ENCODE measurements around the gene ATP5PD.
"Not testable (repeated sequence)": the region's sequence is repeated elsewhere in the genome, so short reads cannot be mapped to it uniquely, and the experiment has no call there.

ATP5PD gene

GRCh38 chr17:75030161-75030560, 16.6 kb downstream of the ATP5PD start:
- Mint-ChIP-seq H3K27ac (no peak overlapping the region), H3K36me3 (ENCODE audit: low read depth) (peaks cover 5% of the 10 kb centered on the region), H3K4me3 (no peak overlapping the region), H3K27me3 (ENCODE audit: low read depth, poor library complexity) (peaks cover 31% of the 10 kb centered on the region), H3K4me1 (peaks cover 12% of the 10 kb centered on the region), H3K9me3 (peaks cover 59% of the 10 kb centered on the region)
- no peak for DNase-seq
- TF ChIP-seq, protein P1, sequence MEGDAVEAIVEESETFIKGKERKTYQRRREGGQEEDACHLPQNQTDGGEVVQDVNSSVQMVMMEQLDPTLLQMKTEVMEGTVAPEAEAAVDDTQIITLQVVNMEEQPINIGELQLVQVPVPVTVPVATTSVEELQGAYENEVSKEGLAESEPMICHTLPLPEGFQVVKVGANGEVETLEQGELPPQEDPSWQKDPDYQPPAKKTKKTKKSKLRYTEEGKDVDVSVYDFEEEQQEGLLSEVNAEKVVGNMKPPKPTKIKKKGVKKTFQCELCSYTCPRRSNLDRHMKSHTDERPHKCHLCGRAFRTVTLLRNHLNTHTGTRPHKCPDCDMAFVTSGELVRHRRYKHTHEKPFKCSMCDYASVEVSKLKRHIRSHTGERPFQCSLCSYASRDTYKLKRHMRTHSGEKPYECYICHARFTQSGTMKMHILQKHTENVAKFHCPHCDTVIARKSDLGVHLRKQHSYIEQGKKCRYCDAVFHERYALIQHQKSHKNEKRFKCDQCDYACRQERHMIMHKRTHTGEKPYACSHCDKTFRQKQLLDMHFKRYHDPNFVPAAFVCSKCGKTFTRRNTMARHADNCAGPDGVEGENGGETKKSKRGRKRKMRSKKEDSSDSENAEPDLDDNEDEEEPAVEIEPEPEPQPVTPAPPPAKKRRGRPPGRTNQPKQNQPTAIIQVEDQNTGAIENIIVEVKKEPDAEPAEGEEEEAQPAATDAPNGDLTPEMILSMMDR (IDR thresholded peaks at IDR 0.05) = no peak

GRCh38 chr17:75026650-75027049, 20.1 kb downstream of the ATP5PD start:
- Mint-ChIP-seq H3K36me3 (ENCODE audit: low read depth) (peaks cover 29% of the 10 kb centered on the region), H3K27me3 (ENCODE audit: low read depth, poor library complexity) (peaks cover 12% of the 10 kb centered on the region), H3K9me3 (peaks cover 50% of the 10 kb centered on the region)
- not testable (repeated sequence) for H3K27ac Mint-ChIP-seq, DNase-seq, H3K4me1 Mint-ChIP-seq, H3K4me3 Mint-ChIP-seq

- H3K4me1 Mint-ChIP-seq, H3K27ac Mint-ChIP-seq, H3K4me3 Mint-ChIP-seq, DNase-seq: not testable (repeated sequence)
- peaks cover 12% of the 10 kb centered on the region for H3K27me3 Mint-ChIP-seq (ENCODE audit: low read depth, poor library complexity)
- H3K9me3 Mint-ChIP-seq = peaks cover 39% of the 10 kb centered on the region
- peaks cover 42% of the 10 kb centered on the region for H3K36me3 Mint-ChIP-seq (ENCODE audit: low read depth)
Observed at GRCh38 chr17:75025398-75025734, 21.4 kb downstream of the ATP5PD start.

- DNase-seq = no peak
- TF ChIP-seq, protein P1 (IDR thresholded peaks at IDR 0.05) = no peak
- peaks cover 34% of the 10 kb centered on the region for H3K9me3 Mint-ChIP-seq
- no peak overlapping the region for H3K4me3 Mint-ChIP-seq
- H3K27ac Mint-ChIP-seq = no peak overlapping the region
- H3K27me3 Mint-ChIP-seq (ENCODE audit: low read depth, poor library complexity) = peaks cover 12% of the 10 kb centered on the region
- H3K36me3 Mint-ChIP-seq (ENCODE audit: low read depth) = peaks cover 43% of the 10 kb centered on the region
- H3K4me1 Mint-ChIP-seq = no peaks in the 10 kb centered on the region
Observed at GRCh38 chr17:75024686-75025397, 21.9 kb downstream of the ATP5PD start.

- no peak for DNase-seq
- peaks cover 67% of the 10 kb centered on the region for H3K36me3 Mint-ChIP-seq (ENCODE audit: low read depth)
- TF ChIP-seq, protein P1 (IDR thresholded peaks at IDR 0.05) = no peak
- no peak overlapping the region for H3K4me3 Mint-ChIP-seq
- H3K27ac Mint-ChIP-seq = no peak overlapping the region
- peaks cover 3% of the 10 kb centered on the region for H3K9me3 Mint-ChIP-seq
- no peaks in the 10 kb centered on the region for H3K4me1 Mint-ChIP-seq
- H3K27me3 Mint-ChIP-seq (ENCODE audit: low read depth, poor library complexity) = peaks cover 4% of the 10 kb centered on the region
Observed at GRCh38 chr17:75020331-75021110, 26.2 kb downstream of the ATP5PD start.

- no peak overlapping the region for H3K27ac Mint-ChIP-seq
- H3K4me3 Mint-ChIP-seq = no peak overlapping the region
- TF ChIP-seq, protein P1 (IDR thresholded peaks at IDR 0.05) = no peak
- H3K9me3 Mint-ChIP-seq = no peaks in the 10 kb centered on the region
- H3K4me1 Mint-ChIP-seq = peaks cover 2% of the 10 kb centered on the region
- no peak for DNase-seq
- H3K36me3 Mint-ChIP-seq (ENCODE audit: low read depth) = peaks cover 69% of the 10 kb centered on the region
- peaks cover 4% of the 10 kb centered on the region for H3K27me3 Mint-ChIP-seq (ENCODE audit: low read depth, poor library complexity)
Observed at GRCh38 chr17:75019710-75020109, 27.1 kb downstream of the ATP5PD start.
